GM21786 (cell line): ENCODE results near the gene G6PC1.
"Not testable (repeated sequence)": the region's sequence is repeated elsewhere in the genome, so short reads cannot be mapped to it uniquely, and the experiment has no call there.

ENCODE experiments used
- ATAC-seq: cut with Tn5 transposase; IDR thresholded peaks from one replicate; pipeline ENCODE4 v1.9.1; 2021; ENCODE audit not compliant: unreplicated experiment

Gene G6PC1

DNA sequence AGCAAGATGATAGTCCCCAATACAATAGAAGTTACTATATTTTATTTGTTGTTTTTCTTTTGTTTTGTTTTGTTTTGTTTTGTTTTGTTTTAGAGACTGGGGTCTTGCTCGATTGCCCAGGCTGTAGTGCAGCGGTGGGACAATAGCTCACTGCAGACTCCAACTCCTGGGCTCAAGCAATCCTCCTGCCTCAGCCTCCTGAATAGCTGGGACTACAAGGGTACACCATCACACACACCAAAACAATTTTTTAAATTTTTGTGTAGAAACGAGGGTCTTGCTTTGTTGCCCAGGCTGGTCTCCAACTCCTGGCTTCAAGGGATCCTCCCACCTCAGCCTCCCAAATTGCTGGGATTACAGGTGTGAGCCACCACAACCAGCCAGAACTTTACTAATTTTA, 618 bp upstream of the G6PC1 start:
- ATAC-seq = not testable (repeated sequence)

DNA sequence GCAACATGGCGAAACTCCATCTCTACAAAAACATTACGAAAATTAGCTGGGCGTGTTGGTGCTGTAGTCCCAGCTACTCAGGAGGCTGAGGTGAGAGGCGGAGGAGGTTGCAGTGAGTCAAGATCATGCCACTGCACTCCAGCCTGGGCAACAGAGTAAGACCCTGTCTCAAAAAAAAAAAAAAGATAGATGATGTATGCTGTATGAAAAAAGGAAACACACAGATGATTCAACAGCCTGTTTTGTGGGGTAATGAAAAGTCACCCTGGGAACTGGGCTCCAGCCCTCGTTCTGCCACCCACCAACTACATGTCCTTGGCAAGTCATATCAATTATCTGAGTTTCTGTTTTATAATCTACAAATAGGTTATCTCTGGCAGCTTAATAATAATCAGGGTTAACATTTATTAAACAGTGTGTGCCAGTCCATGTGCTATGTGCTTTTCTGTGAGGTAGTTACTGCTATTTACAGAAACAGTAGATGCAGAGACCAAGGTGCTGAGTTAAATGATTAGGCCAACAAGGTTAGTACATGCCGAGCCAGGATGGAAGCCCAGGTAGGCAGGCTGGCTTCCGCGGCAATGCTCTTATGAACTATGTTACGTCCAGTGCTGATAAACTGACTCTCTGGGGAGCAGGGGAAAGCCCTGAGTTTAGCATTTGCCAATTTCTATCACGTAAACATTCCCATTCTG, 1.1 kb downstream of the G6PC1 start:
- no peak for ATAC-seq

GRCh38 chr17:42904110-42904469, 3.5 kb downstream of the G6PC1 start:
- no peak for ATAC-seq

GRCh38 chr17:42906772-42907446, 6.3 kb downstream of the G6PC1 start:
- no peak for ATAC-seq

DNA sequence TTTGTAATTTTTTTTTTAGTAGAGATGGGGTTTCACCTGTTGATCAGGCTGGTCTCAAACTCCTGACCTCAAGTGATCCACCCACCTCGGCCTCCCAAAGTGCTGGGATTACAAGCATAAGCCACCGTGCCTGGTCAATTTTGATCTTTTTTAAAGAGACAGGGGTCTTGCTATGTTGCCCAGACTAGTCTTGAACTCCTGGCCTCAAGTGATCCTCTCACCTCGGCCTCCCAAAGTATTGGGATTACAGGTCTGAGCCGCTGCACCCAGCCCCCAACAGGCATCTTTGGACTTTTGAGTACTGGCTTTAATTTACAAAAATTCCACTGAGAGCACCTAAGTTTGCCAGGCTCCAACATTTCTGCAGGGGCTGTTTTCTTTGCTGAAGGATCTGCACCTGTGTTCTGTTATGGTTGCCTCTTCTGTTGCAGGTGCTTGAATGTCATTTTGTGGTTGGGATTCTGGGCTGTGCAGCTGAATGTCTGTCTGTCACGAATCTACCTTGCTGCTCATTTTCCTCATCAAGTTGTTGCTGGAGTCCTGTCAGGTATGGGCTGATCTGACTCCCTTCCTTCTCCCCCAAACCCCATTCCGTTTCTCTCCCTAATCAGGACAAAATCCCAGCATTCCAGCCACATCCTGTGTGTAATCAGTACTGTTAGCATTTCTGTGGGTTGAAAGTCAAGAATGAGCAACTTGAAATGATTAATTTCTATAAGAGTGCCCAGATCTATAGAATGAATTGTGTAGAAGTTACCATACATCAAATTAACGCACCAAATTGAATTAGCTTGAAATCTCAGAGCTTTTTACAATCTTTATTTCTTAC, 8.5 kb downstream of the G6PC1 start:
- ATAC-seq = no peak

GRCh38 chr17:42913522-42913921, 12.9 kb downstream of the G6PC1 start:
- ATAC-seq = no peak

DNA sequence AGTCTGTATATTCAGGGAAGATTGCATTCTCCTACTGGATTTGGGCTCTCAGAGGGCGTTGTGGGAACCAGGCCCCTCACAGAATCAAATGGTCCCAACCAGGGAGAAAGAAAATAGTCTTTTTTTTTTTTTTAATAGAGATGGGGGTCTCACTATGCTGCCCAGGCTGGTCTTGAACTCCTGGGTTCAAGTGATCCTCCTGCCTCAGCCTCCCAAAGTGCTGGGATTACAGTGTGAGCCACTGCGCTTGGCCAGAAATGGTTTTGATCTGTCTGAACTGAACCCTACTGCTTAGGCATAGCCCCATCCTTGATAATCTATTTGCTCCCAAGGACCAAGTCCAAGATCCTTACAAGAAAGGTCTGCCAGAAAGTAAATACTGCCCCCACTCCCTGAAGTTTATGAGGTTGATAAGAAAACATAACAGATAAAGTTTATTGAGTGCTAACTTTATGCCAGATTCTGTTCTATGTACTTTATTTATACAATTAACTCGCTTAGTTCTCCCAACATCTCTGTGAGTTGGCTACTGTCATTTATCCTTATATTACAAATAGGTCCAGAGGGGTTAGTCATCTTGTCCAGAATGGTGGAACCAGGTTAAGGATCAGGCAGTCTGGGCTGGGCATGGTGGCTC, 13.5 kb downstream of the G6PC1 start:
- ATAC-seq = no peak

DNA sequence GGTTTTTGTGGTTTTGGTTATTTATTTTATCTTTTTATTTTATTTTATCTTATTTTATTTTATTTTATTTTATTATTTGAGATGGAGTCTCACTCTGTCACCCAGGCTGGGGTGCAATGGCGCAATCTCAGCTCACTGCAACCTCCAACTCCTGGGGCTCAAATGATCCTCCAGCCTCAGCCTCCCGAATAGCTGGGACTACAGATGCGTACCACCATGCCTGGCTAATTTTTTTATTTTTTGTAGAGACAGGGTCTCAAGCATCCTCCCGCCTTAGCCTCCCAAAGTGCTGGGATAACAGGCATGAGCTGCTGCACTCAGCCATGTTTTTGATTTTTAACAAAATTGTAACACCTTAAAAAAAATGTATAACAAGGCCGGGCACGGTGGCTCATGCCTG, 14.7 kb downstream of the G6PC1 start:
- ATAC-seq = not testable (repeated sequence)

DNA sequence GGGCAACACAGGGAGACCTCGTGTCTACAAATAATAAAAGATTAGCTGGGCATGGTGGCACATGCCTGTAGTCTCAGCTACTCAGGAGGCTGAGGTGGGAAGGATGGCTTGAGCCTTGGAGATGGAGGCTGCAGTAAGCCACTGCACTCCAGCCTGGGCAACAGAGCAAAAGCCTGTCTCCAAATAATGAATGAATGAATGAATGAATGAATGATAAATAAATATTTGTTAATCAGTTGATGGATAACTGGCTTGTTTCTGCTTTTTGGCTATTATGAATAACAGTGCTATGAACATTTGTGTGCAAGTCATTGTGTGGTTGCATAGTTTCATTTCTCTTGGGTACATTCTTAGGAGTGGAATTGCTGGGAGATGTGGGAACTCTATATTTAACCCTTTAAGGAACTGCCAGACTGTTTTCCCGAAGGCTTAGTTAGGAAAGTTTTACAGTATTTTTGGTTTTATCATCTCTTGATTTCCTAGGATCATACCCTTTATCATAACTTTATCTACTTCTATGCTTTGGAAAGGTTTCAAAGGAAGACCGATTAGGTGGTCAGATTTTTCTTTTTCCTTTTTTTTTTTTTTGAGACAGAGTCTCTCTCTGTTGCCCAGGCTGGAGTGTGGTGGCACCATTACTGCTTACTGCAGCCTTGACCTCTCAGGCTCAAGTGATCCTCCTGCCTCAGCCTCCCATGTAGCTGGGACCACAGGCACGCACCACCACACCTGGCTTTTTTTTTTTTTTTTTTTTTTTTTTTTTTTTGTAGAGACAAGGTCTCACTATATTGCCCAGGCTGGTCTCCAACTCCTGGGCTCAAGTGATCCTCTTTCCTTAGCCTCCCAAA, 16.0 kb downstream of the G6PC1 start:
- not testable (repeated sequence) for ATAC-seq

DNA sequence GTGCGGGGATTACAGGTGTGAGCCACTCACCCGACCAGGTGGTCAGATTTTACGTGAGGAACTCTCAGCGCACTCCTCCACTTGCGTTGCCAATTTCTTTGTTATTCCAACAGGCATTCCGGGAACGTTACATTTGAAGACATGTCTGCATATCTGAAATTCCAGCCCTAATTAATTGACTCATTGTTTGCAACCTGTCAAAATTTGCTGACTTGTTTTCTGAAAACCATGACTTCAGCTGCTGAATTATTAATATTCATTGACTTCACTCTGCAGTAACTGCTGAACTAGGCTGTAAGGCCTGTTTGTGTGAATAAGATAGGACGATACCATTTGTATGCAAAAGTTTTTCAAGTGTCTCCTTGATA, 16.6 kb downstream of the G6PC1 start:
- ATAC-seq = no peak

- ATAC-seq = no peak
Measured at GRCh38 chr17:42918902-42919521, 18.4 kb downstream of the G6PC1 start.

- ATAC-seq = not testable (repeated sequence)
Measured at GRCh38 chr17:42919522-42920077, 19.0 kb downstream of the G6PC1 start.

GRCh38 chr17:42920106-42920900, 19.7 kb downstream of the G6PC1 start:
- ATAC-seq = no peak

DNA sequence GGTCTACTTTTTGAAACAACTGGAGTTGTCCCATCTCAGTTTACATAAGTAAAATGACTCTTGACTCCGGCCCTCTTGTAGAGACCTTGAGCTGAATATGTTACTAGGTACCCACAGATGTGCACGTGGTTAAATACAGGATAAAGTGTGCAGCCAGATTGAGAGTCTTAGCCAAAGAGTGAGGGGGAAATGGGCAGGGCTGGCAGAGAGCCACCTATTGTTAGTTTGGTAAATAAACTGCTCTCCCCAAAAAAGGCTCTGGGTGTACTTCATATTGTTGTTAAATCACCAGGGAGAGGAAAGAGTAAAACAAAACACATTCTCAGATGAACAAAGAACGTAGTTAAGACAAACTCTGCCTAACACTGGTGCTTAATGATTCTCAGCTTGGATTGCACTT, 20.3 kb downstream of the G6PC1 start:
- no peak for ATAC-seq

DNA sequence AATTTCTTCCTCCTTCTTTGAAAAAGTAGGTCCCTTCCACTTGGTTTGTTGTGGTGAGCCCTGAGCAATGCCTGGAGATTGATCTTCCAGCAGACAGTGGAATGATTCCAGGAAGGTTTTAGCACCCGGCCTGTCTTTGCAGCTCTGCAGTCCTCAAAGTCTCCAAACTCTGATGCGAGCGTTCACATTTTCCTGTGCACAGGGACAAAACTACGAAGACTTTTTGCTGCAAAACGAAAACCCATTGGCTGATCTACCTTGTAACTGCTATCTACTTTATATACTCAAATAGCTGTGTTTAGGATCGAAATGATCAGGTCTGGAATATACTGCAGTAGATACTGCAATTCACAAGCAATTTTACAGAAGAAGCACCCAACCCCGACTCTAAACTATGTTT, 21.7 kb downstream of the G6PC1 start:
- ATAC-seq = no peak

GRCh38 chr17:42923472-42923871, 22.9 kb downstream of the G6PC1 start:
- ATAC-seq = not testable (repeated sequence)

- ATAC-seq = no peak
Measured at GRCh38 chr17:42924891-42925290, 24.3 kb downstream of the G6PC1 start.

DNA sequence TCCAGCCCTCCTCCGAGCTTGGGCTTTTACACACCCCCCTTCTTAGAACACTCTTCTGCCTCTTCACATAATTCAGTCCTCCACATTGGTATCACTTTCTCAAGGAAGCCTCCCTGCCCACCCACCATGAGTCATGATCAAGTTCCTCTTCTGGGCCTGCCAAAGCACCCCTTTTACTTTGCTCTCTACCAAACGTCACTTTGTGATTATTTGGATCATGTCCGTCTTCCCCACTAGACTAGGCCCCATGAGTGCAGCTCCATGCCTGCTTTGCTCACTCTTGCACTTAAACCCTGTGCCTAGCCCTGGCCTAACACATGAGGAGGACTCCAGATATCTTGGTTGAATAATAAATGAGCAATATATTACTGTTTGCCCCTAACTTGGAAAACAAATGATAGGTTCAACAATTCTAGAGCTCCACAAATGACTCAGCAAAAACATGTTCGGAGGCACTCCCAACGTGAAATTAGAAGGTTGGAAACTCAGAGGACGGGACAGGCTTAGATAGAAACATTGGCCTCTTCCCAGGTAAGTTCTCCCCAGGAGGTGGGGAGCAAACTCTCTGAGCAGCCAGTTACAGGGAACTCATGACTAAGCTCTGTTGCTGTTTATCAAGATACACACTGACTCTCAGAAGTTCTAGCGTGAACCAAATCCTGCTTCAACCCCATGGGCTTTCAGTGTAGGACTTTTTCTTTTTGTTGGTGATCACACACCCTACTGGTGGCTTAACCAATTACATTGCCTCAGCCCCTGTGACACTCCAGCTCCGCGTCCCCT, 28.3 kb downstream of the G6PC1 start:
- peak; percentile 55 for ATAC-seq
